A673 (cell line): ENCODE results near the gene TBC1D4. TPM values are rescaled to one million over a fixed set of nuclear protein-coding genes. Genes with fewer than 3 reads are reported as not detected.

ENCODE experiments used
- BruUV-seq: library from RNA; stranded (reverse); fragments of 400-500 nt; replicated peaks from 2 replicates; lab custom pipeline; 2021; lab: Mats Ljungman, UMichigan
- CTCF ChIA-PET: fragments of 300-600 bp; sonication (Branson Sonifier 250); formaldehyde crosslinking; loops from one replicate; lab custom pipeline; 2022; ENCODE audit warnings: antibody characterized with exemption; lab: Charles Lee
- POLR2A ChIA-PET: fragments of 300-600 bp; sonication (Branson Sonifier 250); formaldehyde crosslinking; loops from one replicate; lab custom pipeline; 2022; ENCODE audit warnings: antibody characterized with exemption; ENCODE audit not compliant: low non-redundant PET; lab: Charles Lee
- DNase-seq: peaks from one replicate; pipeline ENCODE4 v3.0.0-alpha.2; 2015; ENCODE audit warnings: low spot score
- H3K27ac ChIP-seq: fragments of 200-600 bp; sonication (generic); 2 replicates; pipeline ENCODE4 v1.5.1; 2016; ENCODE audit warnings: mixed run types, low read depth, mild to moderate bottlenecking, mixed read lengths, antibody characterized with exemption, low read length; ENCODE audit not compliant: poor library complexity, severe bottlenecking
- H3K27me3 ChIP-seq: fragments of 200-600 bp; sonication (generic); replicated peaks from 2 replicates; pipeline ENCODE4 v1.6.1; 2017; ENCODE audit warnings: mixed run types, low read depth, mild to moderate bottlenecking, mixed read lengths, antibody characterized with exemption, low read length; ENCODE audit not compliant: insufficient read depth, poor library complexity
- H3K36me3 ChIP-seq: fragments of 200-600 bp; sonication (generic); 2 replicates; pipeline ENCODE4 v1.6.1; 2016; ENCODE audit warnings: mixed run types, mild to moderate bottlenecking, mixed read lengths, antibody characterized with exemption, low read length; ENCODE audit not compliant: insufficient read depth, poor library complexity, severe bottlenecking
- H3K4me1 ChIP-seq: fragments of 200-600 bp; sonication (generic); 2 replicates; pipeline ENCODE4 v1.6.1; 2017; ENCODE audit warnings: mixed run types, mild to moderate bottlenecking, mixed read lengths, antibody characterized with exemption, low read length; ENCODE audit not compliant: insufficient read depth, poor library complexity, severe bottlenecking
- H3K4me3 ChIP-seq: fragments of 200-600 bp; sonication (generic); 2 replicates; pipeline ENCODE4 v1.5.1; 2016; ENCODE audit warnings: low read depth, mixed run types, mild to moderate bottlenecking, mixed read lengths, low read length; ENCODE audit not compliant: poor library complexity, severe bottlenecking
- H3K9me3 ChIP-seq: fragments of 200-600 bp; sonication (generic); 2 replicates; pipeline ENCODE4 v1.6.1; 2016; ENCODE audit warnings: mixed run types, low read depth, mild to moderate bottlenecking, mixed read lengths, antibody characterized with exemption, low read length; ENCODE audit not compliant: poor library complexity, severe bottlenecking
- CTCF ChIP-seq: fragments of 300-800, 200-600 bp; sonication (generic); conservative IDR thresholded peaks from 2 replicates; pipeline ENCODE4 v1.5.1; 2017; ENCODE audit warnings: low read depth, mild to moderate bottlenecking, antibody characterized with exemption, low read length, moderate library complexity, mixed read lengths
- EZH2 ChIP-seq: fragments of 200-600 bp; sonication (generic); IDR thresholded peaks from 2 replicates; pipeline ENCODE4 v1.6.1; 2017; ENCODE audit warnings: borderline replicate concordance, low read depth, mild to moderate bottlenecking, mixed read lengths, antibody characterized with exemption, low read length; ENCODE audit not compliant: poor library complexity, severe bottlenecking
- intact Hi-C: fragments of 100-400 bp; cut with micrococcal nuclease; formaldehyde crosslinking; loops from one replicate; pipeline ENCODE4 v1.10.0; 2022; ENCODE audit not compliant: unreplicated experiment
- total RNA-seq: library from RNA; stranded (reverse); gene quantifications from 2 replicates; pipeline ENCODE4 v1.2.3, GENCODE V29; 2021

Gene TBC1D4
- total RNA-seq, 1 experiment from 2014 or later = 9.8 TPM

GRCh38 chr13:75395901-75396300 is 86.1 kb downstream of the TBC1D4 start:
- no peaks in the 10 kb centered on the region for H3K27me3 ChIP-seq
- no TSS peak for BruUV-seq
- intact Hi-C loops = no loop called here
- POLR2A ChIA-PET = no interaction called here
- no peaks in the 10 kb centered on the region for H3K4me1 ChIP-seq
- H3K36me3 ChIP-seq = no peaks in the 10 kb centered on the region
- H3K9me3 ChIP-seq = no peaks in the 10 kb centered on the region
- no peak overlapping the region for H3K4me3 ChIP-seq
- DNase-seq = no peak
- CTCF ChIA-PET = no interaction called here
- TF ChIP-seq EZH2 (no peak), CTCF (no peak)
- no peak overlapping the region for H3K27ac ChIP-seq

GRCh38 chr13:75395066-75395465 is 86.9 kb downstream of the TBC1D4 start:
- no peaks in the 10 kb centered on the region for H3K36me3 ChIP-seq
- H3K9me3 ChIP-seq = no peaks in the 10 kb centered on the region
- H3K27me3 ChIP-seq = no peaks in the 10 kb centered on the region
- no peaks in the 10 kb centered on the region for H3K4me1 ChIP-seq
- ChIA-PET POLR2A (no interaction called here), CTCF (no interaction called here)
- H3K4me3 ChIP-seq = no peak overlapping the region
- TF ChIP-seq CTCF (no peak), EZH2 (no peak)
- intact Hi-C loops = no loop called here
- BruUV-seq = no TSS peak
- no peak for DNase-seq
- H3K27ac ChIP-seq = no peak overlapping the region

- TF ChIP-seq EZH2 = no peak
- TF ChIP-seq CTCF = no peak
- H3K9me3 ChIP-seq = no peaks in the 10 kb centered on the region
- no peaks in the 10 kb centered on the region for H3K27me3 ChIP-seq
- ChIA-PET CTCF (no interaction called here), POLR2A (no interaction called here)
- no peaks in the 10 kb centered on the region for H3K36me3 ChIP-seq
- no peak overlapping the region for H3K27ac ChIP-seq
- H3K4me3 ChIP-seq = no peak overlapping the region
- intact Hi-C loops = no loop called here
- DNase-seq = no peak
- H3K4me1 ChIP-seq = no peaks in the 10 kb centered on the region
- BruUV-seq = no TSS peak
These were observed 88.0 kb downstream of the TBC1D4 start for GRCh38 chr13:75393839-75394520.
